Epithelial cell of esophagus (primary cell): ENCODE results near the gene KIAA0930.
"Not testable (repeated sequence)": the region's sequence is repeated elsewhere in the genome, so short reads cannot be mapped to it uniquely, and the experiment has no call there.

Source experiments
- DNase-seq: peaks from one replicate; pipeline ENCODE4 v3.0.0; 2010; ENCODE audit warnings: low read depth
- H3K4me3 ChIP-seq: 2 replicates; pipeline ENCODE4 v1.5.1; 2011; ENCODE audit warnings: mild to moderate bottlenecking, low read length, control low read depth
- TF ChIP-seq, protein P1 (sequence below): IDR thresholded peaks from 2 replicates; pipeline ENCODE4 v1.5.1; 2011; ENCODE audit warnings: low read depth, mild to moderate bottlenecking, low read length, control low read depth, inconsistent platforms; ENCODE audit not compliant: insufficient read depth; ENCODE audit errors: missing control alignments

KIAA0930 gene

DNA sequence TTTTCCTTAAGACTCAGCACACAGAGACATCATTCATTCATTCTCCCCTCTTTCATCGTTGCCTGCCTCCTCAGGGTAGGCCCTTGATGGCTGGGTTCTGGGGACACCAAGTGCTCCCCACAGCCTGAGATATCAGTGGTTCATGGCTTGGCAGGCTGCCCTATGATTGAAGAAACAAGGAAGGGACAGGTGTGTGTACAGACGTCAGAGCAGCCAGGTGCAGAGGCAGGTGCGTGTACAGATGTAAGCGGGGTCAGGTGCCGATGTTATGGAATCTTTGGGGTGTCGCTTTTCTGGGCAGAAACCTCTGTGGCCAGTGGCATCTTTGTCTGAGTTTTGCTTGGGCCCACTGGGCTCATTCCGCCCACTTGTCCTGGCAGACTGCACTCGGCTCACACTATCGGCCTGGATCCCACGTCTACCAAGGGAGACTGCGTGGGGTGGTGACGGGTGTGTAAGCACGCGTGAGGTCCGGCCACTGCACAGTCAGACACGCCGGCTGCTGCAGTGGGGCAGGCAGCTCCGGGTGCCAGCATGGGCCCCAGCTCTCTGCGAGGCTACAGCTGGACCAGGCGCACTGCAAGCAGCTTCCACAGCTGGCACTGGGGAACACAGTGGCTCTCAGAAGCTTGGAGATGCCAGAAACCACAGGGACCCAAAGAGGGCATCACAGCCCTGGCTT lies 20.9 kb upstream of the KIAA0930 start:
- TF ChIP-seq, protein P1, sequence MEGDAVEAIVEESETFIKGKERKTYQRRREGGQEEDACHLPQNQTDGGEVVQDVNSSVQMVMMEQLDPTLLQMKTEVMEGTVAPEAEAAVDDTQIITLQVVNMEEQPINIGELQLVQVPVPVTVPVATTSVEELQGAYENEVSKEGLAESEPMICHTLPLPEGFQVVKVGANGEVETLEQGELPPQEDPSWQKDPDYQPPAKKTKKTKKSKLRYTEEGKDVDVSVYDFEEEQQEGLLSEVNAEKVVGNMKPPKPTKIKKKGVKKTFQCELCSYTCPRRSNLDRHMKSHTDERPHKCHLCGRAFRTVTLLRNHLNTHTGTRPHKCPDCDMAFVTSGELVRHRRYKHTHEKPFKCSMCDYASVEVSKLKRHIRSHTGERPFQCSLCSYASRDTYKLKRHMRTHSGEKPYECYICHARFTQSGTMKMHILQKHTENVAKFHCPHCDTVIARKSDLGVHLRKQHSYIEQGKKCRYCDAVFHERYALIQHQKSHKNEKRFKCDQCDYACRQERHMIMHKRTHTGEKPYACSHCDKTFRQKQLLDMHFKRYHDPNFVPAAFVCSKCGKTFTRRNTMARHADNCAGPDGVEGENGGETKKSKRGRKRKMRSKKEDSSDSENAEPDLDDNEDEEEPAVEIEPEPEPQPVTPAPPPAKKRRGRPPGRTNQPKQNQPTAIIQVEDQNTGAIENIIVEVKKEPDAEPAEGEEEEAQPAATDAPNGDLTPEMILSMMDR = no peak
- no peak for DNase-seq

DNA sequence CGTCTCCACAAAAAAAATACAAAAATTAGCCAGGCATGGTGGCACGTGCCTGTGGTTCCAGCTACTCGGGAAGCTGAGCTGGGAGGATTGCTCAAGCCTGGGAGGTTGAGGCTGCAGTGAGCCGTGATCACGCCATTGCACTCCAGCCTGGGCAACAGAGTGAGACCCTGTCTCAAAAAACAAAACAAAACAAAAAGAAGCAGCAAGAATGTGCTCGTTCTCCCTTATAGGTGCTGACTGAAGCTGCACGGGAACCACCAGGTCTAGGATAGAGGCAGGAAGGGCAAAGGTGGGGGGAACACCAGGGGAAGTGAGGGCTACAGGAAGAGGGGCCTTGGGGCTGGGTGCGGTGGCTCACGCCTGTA lies 19.7 kb upstream of the KIAA0930 start:
- DNase-seq, H3K4me3 ChIP-seq: not testable (repeated sequence)

More for the DNA sequence above, 20.9 kb upstream of the KIAA0930 start:
- no peak overlapping the region for H3K4me3 ChIP-seq

DNA sequence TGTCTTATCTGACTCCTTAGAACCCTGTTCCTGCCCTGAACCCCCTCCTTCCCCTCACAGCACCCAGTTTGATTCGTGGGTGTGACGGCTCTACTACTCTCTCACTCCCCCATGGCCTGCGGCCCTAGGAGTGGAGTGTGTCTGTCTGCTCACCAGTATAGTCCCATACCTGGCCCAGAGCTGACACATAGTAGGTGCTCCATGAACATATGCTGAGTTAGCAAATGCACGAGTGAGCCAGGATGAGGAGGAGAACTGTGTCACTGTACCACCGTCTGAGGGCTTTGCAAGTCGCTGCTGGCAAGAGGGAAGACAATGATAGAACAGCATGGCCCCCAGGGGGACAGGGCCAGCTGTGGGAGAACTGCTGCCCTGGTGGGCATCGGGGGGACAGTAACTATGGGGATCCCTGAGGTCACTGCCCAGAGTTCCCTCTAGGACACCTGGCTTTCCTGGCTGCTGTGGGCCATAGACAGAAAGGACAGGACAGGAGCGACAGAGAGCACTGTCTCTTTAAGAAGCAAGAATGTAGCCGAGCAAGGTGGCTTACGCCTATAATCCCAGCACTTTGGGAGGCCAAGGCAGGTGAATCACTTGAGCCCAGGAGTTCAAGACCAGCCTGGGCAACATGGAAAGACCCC lies 19.2 kb upstream of the KIAA0930 start:
- H3K4me3 ChIP-seq = no peak overlapping the region
- DNase-seq = no peak
- TF ChIP-seq, protein P1 = no peak

DNA sequence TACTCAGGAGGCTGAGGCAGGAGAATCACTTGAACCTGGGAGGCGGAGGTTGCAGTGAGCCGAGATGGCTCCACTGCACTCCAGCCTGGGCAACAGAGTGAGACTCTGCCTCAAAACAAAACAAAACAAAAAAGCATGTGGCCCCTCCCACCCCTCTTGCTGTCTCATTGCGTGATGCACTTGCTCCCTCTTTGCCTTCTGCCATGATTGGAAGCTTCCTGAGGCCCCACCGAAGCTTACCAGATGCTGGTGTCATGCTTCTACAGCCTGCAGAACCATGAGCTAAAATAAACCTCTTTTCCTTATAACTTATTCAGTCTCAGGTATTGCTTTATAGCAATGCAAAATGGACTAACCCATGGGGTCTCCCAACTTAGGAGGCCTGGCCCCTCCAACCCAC lies 17.2 kb upstream of the KIAA0930 start:
- not testable (repeated sequence) for DNase-seq, H3K4me3 ChIP-seq

DNA sequence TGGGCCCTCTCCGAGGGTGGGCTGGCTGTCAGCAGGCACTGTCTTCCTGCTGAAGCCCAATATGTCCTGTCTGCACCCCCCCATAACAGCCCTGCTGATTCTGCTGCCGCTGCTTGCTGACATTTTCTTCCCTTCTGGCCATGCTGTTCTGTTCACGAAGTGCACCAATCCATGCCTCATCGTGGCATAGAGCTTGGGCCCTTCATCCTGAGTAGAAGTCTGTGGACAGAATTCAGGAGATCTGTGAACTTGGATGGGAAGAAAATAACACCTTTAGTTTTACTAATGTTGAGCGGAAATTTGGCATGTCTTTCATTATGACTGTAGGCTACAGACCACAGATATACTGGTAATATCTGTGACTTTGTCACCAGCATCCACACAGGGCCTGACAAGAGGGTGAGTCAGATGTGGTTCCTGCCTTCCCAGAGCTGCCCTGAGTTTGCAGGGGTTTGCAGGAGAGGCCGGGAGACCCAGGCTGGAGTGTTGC lies 14.1 kb upstream of the KIAA0930 start:
- TF ChIP-seq, protein P1 = no peak
- no peak for DNase-seq
- H3K4me3 ChIP-seq = no peak overlapping the region

DNA sequence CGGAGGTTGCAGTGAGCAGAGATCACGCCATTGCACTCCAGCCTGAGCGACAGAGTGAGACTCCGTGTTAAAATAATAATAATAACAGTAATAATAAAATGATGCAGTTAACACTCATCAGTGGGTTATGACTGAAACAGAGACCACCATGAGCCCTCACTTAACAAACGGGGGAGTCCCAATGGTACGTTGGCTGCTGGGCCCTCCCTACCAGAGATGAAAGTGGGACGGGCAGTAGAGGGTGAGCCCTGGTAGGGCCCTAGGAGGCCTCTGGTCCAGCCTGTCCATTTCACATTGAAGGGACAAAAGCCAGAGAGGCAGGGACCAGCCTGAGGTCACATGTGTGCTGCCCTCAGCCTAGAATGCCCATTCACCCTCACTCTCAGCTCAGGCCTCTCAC lies 13.7 kb upstream of the KIAA0930 start:
- no peak for DNase-seq
- TF ChIP-seq, protein P1 = no peak
- no peak overlapping the region for H3K4me3 ChIP-seq

DNA sequence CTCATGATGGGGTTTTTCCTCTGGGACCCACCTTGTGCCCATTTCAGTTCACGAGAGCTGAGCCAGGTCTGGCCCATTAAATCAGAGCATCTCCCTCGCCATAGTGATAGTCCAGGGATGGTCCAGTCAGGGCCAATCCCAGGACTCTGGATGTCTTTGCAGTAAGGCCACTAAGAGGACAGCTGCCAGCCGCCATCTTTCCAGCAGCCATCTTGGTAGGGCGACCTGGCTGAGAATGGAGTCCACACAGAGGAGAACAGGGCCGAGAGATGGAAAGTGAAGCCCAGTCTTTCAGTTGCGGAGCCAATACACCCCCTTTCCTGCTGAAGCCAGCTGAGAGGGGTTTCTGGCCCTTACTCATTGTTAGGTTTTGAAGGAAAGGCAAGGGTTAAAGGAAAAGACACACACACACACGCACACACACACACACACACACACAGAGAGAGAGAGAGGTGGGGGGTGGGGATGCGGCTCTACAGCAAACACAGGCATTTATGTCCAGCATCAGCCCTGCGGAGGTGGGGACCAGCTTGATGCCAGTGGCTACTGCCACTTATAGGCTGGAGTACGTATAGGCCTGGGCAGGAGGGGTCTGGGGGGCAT lies 12.4 kb upstream of the KIAA0930 start:
- TF ChIP-seq, protein P1 = no peak
- DNase-seq = no peak
- H3K4me3 ChIP-seq = no peak overlapping the region

DNA sequence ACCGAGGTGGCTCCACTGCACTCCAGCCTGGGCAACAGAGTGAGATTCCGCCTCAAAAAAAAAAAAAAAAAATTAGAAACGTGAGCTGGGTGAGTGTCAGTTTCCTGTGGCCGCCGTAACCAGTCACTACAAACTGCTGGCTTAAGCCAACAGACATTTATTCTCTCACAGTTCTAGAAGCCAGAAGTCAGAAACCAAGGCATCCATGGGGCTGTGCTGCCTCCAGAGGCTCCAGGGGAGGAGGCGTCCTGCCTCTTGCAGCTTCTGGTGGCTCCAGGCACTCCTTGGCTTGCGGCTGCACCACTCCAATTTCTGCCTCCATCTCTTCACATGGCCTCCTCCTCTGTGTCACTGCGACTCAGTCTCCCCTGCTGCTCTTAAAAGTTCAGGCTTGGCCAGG lies 11.1 kb upstream of the KIAA0930 start:
- DNase-seq = no peak
- TF ChIP-seq, protein P1 = no peak
- no peak overlapping the region for H3K4me3 ChIP-seq
